Glomerular endothelial cell (primary cell): ENCODE data around the gene HIVEP3. TPM values are rescaled to one million over a fixed set of nuclear protein-coding genes. Genes with fewer than 3 reads are reported as not detected.

Experiments
- DNase-seq: peaks from one replicate; pipeline ENCODE4 v3.0.0-alpha.2; 2011; ENCODE audit warnings: low read depth, low spot score; ENCODE audit errors: extremely low read depth
- total RNA-seq: library from RNA; depleted of rRNA; stranded (reverse); fragments of >200 nt; gene quantifications from 2 replicates; pipeline ENCODE4 v1.2.3, GENCODE V29; 2015

Gene HIVEP3
- total RNA-seq, 1 donor from 2014 or later, result 7.6 TPM

- DNase-seq, result no peak
These were observed 179.4 kb downstream of the HIVEP3 start for GRCh38 chr1:41739061-41739955.

DNA sequence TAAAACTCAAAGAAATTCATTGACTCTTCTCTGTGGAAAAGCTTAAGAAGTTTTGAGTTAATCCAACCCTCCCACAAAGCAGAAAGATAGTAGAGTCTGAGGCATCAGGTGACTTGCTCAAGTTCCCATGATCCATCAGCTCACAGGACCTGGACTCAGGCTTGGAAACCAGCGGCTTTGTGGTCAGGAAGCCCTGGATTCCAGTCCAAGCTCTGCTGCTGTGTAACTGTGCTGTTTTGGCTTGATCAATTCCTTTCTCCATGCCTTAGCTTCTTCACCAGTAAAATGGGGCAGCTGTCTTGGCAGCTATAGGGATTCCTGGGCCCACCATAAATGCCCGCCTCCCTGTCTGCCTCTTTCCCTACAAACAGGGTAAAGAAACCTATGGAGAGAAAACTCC lies 180.2 kb downstream of the HIVEP3 start:
- DNase-seq, result no peak

GRCh38 chr1:41738006-41738405 lies 180.7 kb downstream of the HIVEP3 start:
- no peak for DNase-seq

GRCh38 chr1:41735631-41736260 lies 183.0 kb downstream of the HIVEP3 start:
- no peak for DNase-seq

DNA sequence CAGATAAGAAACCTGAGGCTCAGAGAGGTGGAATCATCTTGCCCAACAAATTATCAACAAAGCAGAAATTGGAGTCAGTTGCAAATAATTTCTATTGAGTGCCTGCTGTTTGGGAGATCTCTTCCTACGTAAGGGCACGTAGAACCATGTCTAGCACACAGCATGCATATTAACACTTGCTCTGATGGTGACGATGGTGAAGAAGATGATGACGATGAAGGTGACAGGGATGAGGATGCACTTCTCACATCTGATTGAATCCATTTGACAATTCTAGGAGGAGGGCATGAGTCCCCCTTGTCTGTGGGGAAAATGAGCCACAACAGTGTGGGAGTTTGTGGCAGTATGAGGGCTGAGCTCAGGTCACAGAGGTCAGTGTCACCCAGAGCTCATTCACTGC lies 183.6 kb downstream of the HIVEP3 start:
- no peak for DNase-seq

DNA sequence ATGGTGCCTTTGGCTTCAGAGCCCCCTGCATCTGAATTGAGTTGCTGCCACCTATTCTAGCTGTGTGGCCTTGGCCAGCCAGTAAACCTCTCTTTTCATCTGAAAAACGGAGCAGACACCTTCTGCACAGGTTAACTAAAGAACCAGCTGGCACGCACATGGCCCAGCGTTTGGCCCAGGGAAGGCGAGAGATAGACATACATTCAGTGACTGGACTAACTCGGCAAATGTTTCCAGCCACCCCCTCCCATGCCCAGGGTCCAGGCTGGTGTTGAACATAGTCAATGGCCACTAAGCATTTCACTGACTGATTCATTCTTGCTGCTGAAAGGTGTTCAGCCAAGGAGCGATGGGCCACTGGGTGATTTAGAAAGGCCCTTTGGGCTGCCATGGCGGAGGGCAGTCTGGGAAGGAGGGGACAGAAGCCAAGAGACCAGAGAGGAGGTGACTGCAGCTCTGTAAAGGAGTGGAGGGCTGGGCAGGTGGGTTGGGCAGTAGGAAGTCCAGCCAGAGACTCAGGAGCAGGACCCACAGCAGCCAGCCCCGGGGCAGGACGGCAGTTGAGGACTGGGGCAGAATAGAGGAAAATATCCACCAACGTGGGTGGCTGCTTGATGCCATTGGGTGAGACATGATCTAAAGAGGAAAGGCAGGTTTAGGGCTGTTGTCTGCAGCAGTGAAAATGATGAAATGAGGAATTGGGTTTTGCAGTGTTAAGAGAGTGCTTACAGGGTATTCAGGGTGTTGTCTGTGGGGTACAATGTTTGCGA lies 184.3 kb downstream of the HIVEP3 start:
- no peak for DNase-seq

DNA sequence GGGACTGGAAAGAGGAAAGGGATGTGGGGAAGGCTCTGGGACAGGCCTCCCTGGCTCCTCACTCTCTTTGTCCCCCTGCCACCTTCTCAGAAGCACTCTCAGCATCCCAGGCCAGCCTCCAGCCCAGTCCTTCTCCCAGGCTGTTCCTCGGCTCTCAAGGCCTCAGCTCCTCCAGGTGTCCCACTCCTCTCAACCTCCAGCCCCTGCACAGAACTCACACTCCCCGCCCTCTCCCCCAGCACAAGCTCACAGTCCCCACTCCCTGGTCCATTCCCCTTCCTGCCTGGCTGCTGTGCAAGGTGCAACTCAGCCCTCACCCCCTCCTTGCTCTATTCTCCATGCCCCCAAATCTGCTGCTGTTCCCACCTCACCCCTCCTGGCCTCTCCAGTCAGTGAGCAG lies 185.0 kb downstream of the HIVEP3 start:
- no peak for DNase-seq

DNA sequence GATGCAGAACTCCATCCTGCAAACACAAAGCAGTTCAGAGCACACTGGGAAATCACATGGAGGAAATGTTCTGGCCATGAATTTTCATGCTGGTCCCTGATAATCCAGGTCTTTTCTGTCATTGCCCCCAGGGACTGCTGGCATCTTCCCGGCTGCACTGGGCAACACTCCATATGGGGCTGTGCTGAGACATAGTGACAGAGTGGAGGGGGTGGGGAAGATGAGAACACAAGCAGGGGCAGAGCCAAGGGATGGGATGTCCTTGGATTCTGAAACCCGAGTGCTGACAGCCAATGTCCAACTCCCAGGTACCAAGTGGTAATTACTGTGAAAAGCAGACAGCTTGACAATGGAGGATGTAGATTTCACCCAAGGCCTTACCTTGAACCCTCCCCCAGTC lies 185.7 kb downstream of the HIVEP3 start:
- no peak for DNase-seq

DNA sequence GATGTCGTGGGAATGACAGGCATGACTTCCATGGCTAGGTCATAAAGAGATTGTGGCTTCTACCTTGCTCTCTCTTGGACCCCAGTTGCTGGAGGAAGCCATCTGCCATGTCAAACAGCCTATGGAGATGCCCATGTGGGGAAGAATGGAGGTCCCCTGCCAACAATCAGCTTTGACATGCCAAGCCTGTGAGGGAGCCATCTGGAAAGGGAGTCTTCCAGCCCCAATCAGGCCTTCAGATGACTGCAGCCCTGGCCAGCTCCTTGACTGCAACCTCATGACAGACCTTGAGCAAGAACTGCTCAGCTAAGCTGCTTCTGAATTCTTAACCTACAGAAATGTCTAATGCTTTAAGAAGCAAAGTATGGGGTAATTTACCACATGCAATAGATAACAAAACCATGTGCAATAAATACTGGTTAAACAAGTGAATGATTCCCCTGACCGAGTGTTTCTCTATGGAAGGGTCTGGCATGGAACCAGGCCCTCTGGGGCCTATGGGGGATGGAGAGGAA lies 187.1 kb downstream of the HIVEP3 start:
- no peak for DNase-seq

GRCh38 chr1:41730806-41731205 lies 187.9 kb downstream of the HIVEP3 start:
- no peak for DNase-seq

DNA sequence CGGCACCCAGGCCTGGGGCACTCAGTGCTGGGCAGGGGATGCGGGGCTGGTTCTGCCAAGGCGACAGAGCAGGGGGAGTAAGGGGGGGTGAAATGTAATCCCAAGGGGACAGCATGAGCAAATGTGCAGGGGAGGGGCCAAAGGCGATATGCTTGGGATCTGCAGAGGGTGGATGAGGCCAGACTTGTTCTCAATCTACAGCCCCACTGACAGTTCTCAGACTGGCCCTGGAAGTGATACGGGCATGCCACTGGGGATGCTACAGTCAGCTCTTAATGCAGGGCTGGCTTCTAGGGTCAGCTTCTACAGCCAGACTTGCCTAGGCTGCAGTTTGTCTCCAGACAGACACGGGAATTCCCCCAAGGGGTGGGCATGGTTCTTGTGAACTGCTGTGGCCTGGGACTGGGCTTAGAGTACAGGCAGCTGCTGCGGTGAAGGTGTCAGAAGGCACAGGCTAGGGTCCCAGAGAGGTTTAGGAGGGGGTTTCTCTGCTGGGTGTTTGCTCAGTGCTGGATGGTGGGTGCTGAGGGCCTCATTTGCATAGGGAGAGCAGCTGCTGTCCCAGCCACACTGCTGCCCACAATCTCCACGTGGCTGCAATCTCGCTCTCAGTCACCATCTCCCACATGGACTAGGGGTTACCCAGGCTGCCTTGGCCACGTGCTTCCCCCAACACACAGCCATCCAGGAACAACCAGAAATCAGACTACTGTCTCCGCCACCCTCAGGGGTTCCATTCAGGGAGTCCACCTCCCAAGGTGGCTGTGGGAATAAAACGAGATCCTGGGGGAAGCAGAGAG lies 190.1 kb downstream of the HIVEP3 start:
- no peak for DNase-seq

DNA sequence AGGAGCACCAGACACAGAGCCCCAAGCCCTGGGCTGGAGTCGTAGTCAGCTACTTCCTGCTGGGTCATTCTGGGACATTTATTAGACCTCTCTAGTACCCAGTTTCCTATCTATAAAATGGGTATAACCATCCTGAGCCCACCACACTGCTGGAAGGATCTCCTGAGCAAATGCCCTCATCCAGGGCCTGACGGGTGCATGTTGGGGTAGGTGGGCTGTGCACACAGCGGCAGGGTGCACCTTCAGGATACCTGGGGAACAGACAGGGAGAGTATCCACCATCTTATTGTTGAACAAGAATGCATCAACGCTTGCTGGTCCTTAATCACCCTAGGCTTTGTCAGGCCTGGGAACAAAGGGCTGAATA lies 191.0 kb downstream of the HIVEP3 start:
- DNase-seq, result no peak

GRCh38 chr1:41726899-41727748 lies 191.6 kb downstream of the HIVEP3 start:
- DNase-seq, result no peak

GRCh38 chr1:41726292-41726691 lies 192.4 kb downstream of the HIVEP3 start:
- no peak for DNase-seq

DNA sequence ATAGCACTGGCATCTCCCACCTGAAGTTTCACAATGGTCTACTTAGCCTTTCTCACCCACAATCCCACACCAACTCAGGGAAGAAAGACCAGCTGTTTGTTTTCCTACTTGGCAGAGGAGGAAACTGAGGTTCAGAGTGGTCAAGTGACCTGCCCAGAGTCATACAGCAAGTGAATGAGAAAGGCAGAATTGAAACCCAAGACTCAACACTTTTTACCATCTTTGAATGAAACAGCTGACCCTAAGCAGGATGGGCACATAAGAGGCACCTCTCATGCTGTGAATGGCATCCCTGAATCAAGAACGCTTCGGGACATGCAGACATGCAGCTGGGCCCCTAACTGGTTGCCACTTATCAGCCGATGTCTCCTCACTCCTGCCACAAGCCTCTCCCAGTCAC lies 193.8 kb downstream of the HIVEP3 start:
- no peak for DNase-seq

- DNase-seq, result peak; percentile 81
These were observed 194.5 kb downstream of the HIVEP3 start for GRCh38 chr1:41724248-41724647.

DNA sequence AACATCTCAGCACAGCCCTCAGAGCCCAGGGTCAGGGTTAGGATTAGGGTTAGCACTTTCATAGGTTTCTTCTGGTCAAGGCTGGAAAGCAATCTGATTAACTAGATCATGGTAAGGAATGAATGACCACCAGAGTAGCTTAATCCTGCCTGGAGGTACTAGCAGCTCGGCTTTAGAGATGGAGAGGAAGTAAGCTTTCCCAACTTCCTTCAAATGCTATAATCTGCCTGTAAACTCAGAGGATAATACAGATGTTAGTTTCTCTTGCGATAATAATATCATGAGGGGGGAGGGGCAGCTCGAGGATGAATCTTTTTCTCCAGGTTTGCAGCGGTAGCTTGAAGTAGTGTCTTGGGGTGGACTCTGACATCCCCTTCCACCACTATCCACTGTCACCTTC lies 194.9 kb downstream of the HIVEP3 start:
- DNase-seq, result no peak

GRCh38 chr1:41722184-41722583 lies 196.5 kb downstream of the HIVEP3 start:
- DNase-seq, result no peak

DNA sequence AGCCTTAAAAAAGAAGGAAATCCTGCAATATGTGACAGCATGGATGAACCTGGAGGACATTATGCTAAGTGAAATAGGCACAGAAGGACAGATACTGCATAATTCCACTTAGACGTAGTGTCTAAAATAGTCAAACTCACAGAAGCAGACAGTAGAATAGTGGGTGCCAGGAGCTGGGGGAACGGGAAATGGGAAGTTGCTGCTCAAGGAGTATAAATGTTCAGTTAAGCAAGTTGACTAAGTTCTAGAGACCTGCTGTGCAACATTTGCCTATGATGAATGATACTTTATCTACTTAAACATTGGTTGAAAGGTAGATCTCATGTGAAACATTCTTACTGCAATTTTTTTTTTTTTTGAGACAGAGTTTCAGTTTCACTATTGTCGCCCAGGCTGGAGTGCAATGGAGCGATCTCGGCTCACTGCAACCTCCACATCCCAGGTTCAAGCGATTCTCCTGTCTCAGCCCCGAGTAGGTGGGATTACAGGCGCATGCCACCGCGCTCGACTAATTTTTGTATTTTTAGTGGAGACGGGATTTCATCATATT lies 197.8 kb downstream of the HIVEP3 start:
- no peak for DNase-seq
